GM21529 (cell line): Measurements from ENCODE around the gene CBS.
"Not testable (repeated sequence)": the region's sequence is repeated elsewhere in the genome, so short reads cannot be mapped to it uniquely, and the experiment has no call there.

Source experiments
- ATAC-seq: cut with Tn5 transposase; IDR thresholded peaks from one replicate; pipeline ENCODE4 v1.9.1; 2021; ENCODE audit not compliant: unreplicated experiment

Gene CBS

DNA sequence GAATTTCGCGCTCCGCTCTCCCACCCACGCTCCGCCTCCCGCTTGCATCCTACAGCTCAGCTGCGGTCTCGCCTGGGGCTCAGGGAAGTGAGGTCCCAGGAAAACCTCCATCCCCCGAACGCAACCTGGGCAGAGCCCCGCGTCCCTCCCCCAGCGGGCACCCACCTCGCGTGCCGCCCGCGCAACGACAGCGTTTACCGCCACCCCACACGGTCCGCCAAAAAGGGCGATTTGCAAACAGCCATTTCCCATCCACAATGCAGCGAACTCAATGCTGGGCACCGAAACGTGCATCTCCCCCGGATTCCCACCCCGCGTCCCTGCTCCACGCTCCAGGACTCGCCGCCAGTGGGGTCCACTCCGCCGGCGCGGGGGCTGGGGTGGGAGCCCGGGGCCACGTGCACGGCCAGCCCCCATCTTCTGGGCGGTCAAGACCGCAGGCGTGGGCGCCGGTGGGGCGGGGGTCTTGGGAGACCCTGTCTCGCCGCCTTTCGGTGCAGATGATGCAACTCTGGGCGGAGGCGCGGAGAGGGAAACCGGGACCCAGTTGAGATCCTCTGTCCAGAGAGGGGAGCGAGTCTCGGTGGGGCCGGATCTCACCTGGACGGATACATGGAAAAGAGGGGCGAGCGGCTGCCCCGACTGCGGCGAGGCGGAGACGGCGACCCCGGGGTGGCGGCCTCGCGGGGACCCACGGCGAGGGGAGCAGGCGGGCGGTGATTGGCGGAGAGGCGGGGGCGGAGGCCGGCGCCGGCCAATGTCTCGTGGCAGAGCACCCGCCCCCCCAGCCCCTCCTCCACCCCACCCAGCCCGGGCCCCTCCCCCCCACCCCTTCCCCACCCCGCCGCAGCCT is at the start of gene CBS:
TSS of gene CBS (minus strand) at position 666 of the 853 bp plus-strand sequence. CDS start 3,642 bp downstream, outside the sequence.
- ATAC-seq, result not testable (repeated sequence)

DNA sequence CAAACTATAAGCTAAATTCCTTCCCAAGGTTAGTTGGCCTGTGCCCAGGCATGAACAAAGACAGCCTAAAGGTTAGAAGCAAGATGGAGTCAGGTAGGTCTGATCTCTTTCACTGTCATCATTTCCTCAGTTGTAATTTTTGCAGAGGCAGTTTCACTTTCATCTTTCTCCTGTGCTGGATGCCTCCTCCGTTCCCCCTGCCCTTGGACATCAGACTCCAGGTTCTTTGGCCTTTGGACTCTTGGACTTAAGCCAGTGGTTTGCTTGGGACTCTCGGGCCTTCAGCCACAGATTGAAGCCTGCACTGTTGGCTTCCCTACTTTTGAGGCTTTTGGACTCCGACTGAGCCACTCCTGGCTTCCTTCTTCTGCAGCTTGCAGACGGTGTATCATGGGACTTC is 40.3 kb upstream of the CBS start:
- ATAC-seq, result not testable (repeated sequence)

DNA sequence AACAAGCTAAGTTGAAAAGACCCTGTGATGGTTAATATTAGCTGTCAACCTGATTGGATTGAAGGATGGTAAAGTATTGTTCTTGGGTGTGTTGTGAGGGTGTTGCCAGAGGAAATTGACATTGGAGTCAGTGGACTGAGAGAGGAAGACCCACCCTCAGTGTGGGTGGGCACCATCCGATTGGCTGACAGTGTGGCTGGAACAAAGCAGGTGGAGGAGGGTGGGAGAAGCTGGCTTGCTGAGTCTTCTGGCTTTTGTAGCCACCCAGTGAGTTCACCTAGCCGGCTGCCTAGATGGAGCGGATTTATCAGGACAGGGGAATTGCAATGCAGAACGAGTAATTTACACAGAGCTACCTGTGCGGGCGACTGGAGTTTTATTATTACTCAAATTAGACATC is 38.8 kb upstream of the CBS start:
- ATAC-seq, result not testable (repeated sequence)

DNA sequence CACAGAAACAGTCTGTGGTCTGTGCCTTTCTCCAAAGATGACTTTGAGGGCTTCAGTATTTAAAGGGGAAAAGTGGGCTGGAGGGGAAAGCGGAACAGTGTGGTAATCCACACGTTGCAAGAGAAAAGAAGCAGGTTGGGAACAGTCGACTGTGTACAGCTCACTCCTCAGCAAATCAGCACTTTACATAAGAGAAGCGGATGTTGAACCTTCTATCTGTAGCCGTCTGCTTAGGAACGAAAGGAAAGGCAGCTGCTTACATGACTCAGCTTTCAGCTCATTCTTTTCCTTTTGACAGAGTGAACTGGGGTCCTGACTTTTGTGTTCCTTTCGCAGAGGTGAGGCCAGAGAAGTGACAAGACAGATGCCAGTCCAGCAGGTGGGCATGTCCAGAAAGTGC is 33.4 kb upstream of the CBS start:
- peak; percentile 37 for ATAC-seq

DNA sequence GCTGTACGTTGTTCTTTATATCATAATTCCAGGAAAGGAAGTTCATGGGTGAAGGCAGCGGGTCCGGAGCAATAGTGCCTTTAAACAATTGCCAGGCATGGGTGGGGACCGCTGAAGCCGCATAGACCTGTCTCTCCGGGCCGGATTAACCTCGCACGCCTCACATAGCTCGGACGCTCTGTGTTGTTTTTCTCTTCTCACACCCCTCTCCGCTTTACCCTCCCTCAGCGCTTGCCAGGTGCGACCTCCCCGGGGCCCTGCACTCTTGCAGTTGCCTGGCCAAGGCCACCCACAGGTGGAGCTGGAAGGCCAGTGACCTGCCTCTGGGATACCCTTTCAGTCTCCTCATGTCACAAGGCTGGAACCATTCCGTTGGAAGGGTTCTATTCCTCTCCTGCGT is 32.5 kb upstream of the CBS start:
- not testable (repeated sequence) for ATAC-seq

DNA sequence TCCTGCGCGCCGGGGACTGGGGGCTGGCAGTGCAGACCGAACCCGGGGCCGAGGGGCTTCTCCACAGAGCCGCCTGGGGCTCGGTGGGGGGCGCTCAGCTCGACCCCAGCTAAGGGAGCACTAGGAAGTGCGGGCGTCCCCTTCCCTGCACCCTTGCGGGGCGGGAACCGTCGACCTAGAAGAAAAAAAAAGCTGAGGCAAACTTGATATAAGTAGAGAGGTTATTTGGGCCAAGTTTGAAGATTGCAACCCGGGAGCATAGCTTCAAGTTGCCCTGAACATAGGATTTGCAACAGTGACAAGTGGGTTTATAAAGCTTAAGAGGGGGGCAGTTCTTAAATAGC is 32.1 kb upstream of the CBS start:
- peak; percentile 9 for ATAC-seq

DNA sequence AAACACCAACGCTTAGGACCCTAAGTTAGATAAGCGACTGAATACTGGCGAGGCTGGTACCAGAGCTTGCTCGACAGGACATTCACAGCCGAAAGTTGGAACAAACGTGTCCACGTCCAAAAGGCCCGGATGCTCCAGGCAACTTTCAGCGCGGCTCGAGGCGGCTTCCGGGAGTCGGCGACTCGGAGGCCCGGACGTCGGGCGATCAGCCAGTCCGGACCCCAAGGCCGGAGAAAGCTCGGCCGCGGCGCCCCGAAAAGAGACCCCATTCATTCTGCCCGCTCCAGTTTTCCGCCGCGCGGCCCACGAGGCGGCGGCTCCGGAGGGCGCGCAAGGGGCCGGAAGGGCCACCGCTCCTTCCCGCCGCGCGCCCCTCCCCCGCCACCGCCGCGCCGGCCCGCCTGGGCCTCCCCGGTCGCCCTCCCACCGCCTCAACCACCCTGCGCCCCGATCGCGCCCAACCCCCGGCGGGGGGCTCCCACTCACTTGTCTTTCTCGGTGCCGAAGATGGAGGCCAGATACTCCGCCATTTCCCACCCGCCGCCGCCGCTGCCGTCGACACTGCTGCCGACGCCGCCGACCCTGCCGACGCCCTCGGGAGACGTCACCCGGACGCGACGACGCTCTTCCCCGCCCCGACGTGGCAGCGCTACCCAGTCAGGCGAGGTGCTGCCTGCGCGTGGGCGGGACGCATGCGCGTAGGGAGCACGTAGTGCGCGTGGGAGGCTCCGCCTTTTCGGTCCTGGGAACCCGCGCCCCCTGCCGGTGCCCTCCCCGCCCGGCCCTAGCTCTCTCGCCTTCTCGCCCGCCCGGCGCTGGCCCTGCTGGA is 31.5 kb upstream of the CBS start, which contains the start of gene U2AF1:
TSS of gene U2AF1 (minus strand) at position 606 of the 829 bp plus-strand sequence. CDS start at position 530, 76 bp downstream.
- peak; percentile 68 for ATAC-seq

DNA sequence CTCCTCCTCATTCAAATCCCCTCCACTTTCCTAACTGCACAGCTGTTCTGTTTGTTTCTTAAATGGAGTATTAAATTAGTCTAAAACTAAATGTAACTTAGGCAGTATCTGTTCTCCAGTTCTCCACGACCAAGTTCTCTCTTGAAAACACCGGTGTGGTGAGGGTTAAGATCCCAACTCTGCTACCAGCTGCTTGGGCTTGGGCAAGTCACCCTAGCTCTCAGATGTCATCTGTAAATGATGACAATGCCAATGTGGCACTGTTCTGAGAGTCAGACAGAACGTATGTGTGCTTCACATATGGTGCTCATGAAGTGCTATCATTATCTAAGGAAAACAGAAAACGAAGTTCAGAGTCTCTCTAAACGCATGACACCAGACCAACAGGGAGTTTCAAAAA is 29.0 kb upstream of the CBS start:
- not testable (repeated sequence) for ATAC-seq

DNA sequence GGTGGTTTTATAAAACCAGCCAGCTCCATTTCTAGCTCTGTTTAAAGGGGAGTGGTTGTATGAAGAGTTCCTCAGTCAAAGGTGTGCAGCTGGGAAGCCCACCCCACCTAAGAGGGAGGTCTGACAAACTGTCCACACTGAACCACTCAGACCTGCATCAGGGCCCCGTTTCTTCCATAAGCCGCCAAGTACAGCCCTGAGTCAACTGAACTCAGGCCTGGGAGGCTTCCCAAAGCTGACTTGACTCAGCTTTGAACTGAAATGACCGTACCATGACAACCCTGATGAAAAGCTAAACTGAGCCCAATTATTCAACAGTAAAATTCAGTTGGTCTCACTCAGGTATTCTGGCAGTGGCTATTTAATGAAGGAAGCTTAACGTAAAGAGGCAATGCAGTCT is 26.6 kb upstream of the CBS start:
- ATAC-seq, result not testable (repeated sequence)

DNA sequence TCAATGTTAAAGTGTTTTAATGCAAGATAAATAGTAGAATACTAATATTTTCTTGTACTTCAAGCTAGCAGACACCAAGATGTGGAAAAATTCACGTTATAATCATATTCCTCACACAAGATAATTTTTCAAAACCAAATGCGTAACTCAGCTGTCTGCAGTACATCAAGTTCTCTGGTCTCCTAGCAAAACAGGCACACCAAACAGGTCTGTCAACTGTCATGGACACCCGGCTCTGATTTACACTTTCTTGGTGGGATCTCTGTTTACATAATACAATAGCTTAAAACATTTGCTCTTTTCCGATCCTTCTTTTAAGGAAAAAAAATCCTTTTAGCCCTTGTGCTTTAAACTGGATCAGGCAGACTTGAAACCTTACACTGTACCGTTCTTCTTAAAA is 26.0 kb upstream of the CBS start:
- not testable (repeated sequence) for ATAC-seq

DNA sequence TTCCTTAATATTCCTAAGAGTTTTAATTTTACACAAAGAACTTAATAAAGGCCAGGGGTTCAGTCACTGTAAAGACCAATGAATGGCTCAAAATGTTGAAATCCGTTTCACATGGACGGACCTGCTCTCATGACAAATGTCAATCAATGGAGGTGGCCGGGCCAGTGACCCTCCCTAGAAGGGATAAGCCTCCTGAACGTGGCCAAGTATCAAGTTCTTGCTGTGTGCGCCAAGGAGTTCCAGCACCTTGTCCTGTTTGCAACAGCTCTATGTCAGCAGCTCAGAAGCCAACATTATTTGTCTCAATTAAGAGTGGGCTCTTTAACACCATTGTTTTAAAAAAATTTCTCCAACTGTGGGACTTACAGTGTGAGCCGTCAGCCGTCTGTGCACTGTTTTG is 25.4 kb upstream of the CBS start:
- ATAC-seq, result not testable (repeated sequence)

DNA sequence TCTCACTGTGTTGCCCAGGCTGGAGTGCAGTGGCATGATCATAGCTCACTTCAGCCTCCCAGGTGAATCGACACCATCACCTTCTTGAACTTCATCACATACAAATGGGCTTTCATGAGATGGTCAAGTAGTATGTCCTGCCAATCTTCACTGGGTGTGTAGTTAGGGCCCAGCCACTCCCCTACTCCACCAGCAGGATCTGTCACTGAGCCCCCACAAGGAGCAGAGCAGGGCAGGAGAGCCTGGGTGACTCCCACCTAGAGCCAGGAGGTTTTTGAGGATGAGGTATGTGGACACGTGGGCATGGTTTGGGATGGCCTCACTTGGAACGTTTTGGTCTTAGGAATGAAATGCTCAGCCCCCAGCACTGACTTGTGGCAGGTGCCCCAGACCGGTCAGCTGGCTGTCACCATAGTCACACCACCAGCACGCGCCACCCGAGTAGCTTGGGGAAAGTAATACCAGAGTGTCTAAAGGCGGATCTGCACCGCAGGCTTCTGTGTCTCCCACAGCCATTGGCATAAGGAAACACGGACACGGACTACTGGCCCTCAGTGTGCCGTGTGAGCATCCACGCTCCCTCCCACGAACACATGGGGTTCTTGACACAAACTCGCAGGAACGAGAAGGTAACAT is 16.5 kb upstream of the CBS start:
- ATAC-seq, result not testable (repeated sequence)

DNA sequence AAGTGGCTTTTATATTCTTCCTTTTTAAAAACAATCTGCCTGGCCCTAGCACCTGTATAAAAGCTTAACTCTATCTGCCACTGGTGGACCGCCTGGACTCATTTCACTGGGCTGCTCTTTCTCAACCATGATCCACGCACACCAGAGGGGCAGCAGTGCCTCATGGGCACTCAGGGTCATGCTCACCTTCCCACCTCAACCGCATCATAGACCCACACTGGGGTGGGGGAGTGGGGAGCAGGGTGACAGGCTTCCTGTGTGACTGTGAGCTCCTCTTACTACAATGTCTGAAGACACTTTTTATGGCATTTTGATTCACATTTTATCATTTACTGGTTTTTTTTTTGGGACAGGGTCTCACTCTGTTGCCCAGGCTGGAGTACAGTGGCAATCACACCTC is 15.3 kb upstream of the CBS start:
- not testable (repeated sequence) for ATAC-seq

DNA sequence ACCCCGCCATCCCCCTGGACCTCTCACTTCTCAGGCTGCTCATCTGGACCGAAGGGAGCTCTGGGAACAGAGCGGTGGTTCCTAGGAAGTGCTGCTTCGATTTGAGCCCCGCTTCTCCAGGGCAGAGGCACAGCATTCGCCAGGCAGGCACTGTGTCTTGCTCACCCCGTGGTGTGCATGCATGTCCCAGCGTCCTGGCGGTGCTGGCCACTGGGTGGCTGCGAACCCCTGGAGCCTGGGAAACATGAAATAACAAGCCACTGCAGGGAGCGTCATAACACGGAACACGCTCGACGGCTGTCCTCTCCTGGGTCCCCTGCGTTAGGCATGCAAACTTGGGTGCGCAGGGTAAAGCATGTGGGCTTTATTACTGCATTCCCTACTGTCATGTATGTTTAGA is 13.8 kb upstream of the CBS start:
- not testable (repeated sequence) for ATAC-seq

DNA sequence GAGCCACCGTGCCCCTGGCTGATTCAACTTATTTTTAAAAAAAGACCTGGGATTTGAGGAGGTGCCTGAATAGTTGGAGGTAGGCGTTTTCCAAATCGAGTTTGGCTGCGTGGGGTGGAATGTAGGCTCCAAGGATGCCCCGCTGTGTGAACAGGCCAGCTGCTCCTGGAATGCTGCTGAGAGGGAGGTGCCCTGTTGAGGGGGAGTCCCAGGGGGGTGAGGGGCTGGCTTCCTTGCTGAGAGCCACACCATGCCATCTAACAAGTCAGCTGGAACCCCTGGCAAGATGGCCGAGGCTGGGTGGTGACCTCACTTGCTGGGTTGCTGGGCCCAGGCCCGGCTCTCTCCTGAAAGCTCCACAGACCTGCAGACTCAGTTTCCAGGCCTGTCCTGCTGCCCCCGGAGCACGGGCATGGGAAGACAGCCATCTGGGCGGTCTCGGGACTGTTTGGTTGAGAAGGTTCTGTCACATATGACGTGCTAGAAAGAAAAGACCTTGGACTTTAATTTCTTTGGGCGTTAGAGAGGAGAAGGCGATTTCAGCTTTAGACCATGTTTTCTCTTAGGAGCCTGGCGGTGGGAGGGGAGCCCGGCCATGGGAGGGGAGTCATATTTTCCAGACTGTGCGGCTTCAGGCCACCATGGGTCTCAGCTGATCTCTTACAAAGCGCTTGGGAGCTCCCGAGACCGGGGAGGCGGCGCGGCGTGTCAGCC is 7.1 kb upstream of the CBS start:
- ATAC-seq, result not testable (repeated sequence)

DNA sequence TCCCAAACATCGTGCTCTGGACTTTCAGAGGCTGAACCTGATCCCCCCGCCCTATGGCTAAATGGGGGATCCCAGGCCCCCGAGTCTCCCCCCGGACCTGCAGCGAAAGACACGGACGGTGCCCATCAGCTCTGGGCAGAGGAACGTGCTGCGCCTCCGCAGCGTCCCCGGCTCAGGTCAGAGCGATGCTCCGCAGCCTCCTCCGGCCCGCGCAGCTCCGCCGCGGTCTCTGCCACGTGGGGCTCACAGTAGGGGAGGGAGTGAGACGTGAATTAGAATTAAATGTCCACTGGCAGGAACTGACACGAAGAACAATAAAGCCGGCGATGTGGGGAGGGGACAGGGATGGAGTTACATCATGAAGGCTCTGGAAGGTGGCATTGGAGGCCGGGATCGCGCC is 1.0 kb upstream of the CBS start:
- ATAC-seq, result not testable (repeated sequence)

DNA sequence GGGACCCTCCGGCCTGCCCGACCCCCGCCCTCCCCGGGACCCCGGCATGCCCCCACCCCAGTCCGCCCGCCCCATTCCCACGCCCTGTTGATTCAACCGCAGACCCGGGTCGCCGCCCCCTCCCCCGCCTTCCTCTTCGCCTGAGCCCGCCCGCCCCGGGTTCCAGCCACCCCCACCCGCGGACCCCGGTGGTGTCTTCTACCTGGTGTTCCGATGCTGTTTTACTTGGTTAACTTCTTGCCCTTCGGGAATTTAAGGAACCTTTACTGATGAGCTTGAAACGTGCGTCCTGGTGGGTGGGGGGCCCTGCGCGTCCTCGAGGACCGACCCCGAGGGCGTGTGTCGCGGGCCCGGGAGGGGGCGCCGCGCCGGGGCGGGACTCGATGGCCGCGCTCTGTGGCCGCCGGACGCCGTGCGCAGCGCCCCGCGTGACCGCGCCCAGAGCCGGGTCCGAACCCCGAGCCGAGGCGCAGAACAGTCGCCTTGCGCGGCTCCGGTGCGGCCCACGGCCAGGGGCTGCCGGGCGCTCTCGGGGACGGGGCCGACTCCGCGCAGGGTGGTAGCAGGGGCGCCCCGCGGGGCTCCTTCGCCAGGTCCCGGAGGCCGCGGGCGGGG is 495 bp upstream of the CBS start:
- not testable (repeated sequence) for ATAC-seq

DNA sequence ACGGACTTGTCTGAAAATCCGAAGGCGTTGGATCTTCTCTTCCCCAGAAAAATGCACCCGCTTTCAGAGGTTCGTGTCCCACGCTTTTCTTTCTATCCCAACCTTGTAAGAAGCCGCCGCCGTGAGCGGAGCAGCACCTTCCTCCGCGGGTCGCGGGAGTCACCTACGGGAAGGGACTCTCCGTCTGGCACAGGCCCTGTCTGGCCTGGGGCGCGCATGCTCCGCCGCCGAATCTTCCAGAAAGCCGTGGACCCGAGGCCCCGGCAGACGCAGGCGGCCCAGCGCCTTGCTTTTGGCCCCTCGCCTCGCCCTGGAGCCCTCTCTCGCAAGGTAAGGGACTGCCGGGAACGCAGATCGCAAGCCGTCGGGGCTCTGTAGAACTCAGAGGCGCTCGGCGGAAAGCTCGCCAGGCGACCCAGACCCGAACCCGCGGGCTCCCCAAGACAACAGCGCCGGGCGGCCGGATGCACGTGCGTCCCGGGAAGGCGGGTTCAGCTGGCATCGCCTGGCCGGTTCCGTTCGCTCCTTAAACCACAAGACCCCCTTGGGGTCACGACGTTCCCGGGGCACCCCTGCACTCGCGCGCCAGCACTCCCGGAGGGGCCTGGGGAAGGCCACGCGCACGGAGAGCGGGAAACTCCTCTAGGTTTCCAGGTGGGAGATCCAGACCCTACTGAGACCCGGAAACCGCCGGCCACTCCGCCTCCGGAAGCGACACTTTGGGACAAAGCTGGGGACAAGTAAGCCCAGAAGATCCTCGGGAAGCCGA is 1.1 kb downstream of the CBS start:
- not testable (repeated sequence) for ATAC-seq

DNA sequence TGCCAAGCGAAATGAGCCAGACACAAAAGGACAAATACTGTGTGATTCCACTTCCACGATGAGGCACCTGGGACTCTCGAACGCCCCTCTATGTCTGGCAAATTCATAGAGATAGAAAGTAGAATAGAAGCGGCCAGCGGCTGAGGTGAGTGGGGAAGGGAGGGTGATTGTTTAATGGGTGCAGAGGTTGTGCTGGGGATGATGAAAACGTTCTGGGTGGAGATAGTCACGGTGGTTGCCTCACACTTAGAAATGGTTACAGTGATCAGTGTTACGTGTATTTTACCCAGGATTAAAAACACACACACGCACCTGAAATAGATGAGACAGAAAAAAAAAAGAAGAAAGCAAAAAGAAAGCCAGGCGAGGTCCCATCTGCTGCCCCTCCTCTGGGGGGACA is 2.9 kb downstream of the CBS start:
- not testable (repeated sequence) for ATAC-seq

DNA sequence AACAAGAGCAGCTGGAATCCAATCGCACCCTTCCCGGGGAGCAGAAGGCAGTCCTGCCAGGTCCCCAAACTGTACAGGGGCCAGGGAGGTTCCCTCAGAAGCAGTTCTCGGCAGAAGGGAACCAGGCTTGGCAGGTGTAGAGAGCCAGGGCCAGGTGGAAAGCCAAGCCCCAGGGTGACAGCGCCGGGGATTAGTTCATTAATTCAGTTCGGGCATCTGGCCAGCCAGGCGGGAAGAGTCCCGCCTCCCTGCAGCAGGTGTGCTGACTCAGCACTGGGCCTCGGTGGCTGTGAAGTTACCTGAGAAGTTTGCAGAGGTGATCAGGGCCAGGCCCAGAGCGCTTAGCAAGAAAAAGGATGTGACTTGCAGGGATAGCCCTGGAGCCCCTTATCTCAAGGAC is 6.0 kb downstream of the CBS start:
- ATAC-seq, result not testable (repeated sequence)
